Measurements from ENCODE around the gene CD3E.
A peak's percentile ranks its signal among the peaks of the same experiment; 100 is the strongest.

CD3E gene
- total RNA-seq: 0 to 1.3 (median 0) reads per million in 17 experiments

DNA sequence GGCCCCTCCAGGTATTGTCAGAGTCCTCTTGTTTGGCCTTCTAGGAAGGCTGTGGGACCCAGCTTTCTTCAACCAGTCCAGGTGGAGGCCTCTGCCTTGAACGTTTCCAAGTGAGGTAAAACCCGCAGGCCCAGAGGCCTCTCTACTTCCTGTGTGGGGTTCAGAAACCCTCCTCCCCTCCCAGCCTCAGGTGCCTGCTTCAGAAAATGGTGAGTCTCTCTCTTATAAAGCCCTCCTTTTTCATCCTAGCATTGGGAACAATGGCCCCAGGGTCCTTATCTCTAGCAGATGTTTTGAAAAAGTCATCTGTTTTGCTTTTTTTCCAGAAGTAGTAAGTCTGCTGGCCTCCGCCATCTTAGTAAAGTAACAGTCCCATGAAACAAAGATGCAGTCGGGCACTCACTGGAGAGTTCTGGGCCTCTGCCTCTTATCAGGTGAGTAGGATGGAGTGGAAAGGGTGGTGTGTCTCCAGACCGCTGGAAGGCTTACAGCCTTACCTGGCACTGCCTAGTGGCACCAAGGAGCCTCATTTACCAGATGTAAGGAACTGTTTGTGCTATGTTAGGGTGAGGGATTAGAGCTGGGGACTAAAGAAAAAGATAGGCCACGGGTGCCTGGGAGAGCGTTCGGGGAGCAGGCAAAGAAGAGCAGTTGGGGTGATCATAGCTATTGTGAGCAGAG lies at the start of gene CD3E:
Gene CD3E, plus strand, starts transcription at position 163 of the 681 bp plus-strand sequence. Its CDS starts 223 bp downstream, at position 386.
- no peak for DNase-seq

DNA sequence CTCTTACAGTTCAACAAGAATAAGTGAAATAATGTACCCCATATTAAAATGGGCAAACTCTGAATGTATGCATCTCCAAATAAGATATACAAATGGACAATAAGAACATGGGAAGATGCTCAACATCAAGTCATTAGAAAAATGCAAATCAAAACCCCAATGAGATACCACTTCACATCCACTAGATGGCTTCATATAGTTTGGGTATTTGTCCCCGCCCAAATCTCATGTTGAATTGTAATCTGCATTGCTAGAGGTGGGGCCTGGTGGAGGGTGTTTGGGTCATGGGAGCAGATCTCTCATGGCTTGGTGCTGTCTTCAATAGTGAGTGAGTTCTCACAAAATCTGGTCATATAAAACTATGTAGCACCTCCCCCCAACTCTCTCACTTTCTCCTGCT lies 46.1 kb upstream of the CD3E start:
- DNase-seq: no peak

DNA sequence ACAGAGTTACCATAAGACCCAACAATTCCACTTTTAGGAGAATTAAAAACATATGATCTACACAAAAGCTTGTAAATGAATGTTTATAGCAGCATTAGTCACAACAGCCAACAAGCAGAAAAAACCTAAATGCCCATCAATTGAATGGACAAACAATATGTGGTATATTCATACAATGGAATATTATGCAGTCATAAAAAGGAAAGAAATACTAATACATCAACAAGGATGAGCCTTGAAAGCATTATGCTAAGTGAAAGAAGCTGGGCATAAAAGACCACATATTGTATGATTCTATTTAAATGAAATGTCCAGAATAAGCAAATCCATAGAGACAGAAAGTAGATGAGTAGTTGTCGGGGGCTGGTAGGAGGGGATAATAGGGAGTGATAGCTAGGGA lies 45.4 kb upstream of the CD3E start:
- DNase-seq: no peak

DNA sequence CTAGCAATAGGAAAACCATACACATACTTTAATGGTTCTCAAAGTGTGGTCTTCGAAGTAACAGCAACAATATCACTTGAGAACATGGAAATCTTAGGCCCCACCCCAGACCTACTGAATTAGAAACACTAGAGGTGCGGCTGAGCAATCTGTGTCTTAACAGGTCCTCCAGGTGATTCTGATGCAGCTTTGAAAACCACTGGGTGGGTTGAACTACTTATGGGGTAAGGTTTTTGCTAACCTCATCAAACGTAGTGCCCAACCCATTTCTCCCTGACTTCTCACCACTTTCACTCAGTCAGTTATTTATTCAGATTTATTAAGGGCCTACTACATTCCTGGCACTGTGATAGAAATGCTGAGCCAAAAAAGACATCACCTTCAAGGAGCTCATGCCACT lies 44.2 kb upstream of the CD3E start:
- DNase-seq: no peak

DNA sequence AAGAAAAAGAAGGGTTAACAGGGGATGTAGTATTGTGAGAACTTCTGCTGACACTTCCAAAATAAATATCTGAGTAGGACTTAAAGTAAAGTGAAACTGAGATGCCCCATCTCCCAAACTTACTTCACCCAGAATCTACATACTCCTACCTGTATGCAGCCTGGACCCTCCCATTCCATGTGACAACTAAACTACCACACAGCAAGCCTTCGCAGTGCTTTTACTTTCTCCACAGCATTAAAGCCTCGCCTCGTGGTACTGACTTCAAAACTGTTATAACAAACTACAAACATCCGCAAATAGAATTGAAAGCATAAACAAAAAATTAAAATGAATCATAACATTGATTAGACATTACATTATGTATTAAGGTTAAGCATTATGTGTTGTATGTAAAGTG lies 41.4 kb upstream of the CD3E start:
- no peak for DNase-seq

DNA sequence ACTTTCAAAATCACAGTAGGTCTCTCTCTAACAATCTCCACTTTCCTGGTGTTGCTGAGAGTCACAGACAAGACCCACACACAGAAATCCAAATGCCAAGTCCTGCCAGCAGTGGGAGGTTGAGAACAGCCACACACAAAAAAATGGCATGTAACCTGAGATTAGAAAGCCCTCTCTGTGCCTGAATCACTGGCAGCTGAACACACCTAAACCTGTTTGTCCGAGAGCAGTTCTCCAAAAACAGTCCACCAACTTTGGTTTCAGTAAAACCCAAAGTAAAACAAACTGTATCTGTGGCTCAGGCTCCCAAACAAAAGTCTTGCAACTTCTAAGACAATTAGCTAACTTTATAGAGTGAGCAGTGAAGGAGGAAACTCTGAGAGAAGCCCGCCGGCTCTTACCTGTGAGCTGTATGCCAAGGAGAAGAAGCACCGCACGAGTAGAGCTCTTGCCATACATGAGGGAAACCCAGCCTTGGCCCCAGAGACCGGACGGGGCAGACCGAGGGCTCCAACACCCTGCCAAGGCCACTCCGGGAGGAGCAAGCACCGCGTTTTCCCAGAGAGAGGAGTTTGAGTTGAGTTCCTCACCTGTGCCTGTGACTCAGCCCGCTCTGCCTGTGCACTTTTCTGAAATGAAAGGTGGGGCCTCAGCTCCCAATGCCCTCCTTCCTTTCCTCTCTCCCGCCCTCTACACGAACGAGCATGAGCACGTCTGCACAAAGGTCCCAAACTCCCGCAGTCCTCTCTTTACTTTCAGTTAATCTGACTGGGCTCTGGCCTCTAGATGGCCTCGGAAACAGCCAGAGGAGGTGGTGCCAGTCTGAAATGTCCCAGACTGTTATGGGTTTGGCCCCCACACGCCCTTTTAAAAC lies 40.6 kb upstream of the CD3E start, which contains the start of gene MPZL2:
Gene MPZL2, minus strand, starts transcription at position 603 of the 874 bp plus-strand sequence. Its CDS starts 144 bp downstream, at position 459.
- DNase-seq: peak in 1 of 4 experiments; percentile 24

DNA sequence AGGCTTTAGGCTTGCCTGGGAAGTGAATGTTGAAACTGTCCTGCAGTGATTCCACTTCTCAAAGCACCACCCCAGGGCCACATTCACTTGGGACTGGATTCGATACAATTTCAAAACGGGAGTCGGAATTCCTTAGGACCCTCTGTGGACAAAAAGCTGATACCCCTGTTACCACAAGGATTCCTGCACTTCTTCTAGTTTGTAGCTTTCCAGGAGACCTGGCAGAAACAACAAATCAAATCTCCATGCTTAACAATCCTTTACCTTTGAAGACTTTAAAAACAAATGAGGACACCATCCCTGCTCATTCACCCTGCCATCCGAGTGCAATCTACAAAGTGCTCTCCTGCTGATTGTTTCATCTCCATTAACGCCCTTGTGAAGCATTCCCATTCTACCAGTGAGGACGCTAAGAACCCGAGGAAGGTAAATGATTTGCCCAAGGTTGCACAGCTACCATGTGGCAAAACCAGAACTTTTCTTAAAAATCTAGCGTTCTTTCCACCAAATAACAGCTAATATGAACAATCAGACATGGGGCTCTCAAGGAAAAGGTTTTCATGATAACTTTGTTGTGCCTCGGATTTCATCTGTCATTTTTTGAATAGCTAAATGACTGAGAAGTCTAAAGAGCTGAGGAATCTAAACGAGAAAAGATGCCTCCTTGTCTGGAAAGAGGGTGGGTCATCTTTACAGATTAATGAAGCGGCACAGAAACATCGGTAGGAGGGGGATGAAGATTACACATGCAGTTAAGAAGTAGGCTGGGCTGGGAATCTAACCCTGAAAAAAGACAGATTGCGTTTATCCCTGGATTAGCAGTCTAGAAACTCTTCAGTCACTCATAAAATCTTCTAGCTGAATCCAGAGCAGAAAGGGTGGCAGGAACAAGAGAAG lies 39.7 kb upstream of the CD3E start:
- no peak for DNase-seq

DNA sequence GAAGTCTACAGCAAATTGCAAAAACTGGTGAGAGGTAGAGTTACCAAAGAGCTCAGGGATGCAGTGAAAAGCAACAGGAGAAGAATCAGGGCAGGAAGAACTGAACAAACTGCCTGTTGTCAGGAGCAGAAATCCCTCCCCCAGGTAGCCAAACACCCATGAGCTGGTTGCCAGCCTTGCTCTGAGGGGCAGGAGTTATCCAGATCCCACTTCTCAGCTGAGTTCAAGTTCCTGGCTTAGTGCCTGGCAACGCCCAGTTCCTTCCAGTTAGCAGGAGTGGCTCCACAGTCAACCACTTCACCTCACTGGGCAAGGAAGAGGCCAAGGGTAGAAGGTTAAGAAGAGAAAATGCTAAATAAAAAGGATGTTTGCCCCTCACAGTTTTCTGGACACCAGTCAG lies 38.6 kb upstream of the CD3E start:
- no peak for DNase-seq

DNA sequence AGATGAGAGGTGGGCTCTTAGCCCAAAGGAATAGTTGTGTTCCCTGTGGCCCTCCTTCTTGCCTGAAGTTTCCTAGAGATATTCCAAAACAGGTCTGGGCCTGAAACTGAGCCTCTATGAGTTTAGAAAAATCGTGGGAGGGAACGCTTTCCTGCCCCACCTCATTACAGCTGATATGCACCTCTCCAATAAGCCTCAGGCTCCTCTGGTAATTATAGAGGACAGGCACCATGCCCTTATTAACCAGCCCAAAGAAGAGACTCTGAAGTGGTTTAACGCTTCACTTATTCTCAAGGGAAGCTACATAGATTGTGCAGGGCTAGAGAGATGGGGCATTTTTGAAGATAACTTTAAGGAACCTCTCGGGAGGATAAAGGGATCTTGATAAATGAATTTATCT lies 37.0 kb upstream of the CD3E start:
- no peak for DNase-seq

DNA sequence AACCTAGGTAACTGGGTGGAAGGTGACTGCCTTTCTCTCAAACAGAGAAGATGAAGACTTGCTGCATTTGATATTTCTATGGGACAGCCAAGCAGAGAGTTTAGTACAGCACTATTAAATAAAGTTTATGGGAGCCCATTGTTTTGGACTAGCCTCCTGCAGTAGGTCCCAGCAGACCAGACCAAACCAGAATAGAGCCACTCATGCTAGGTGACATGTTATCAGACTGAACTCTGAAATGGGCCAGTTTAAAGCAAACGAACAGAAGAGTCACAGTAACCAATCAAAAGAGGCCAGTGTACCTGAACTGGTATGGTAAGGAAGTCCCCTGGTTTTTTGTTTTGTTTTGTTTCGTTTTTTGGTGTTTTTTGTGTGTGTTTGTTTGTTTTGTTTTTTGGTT lies 32.5 kb upstream of the CD3E start:
- DNase-seq: no peak

DNA sequence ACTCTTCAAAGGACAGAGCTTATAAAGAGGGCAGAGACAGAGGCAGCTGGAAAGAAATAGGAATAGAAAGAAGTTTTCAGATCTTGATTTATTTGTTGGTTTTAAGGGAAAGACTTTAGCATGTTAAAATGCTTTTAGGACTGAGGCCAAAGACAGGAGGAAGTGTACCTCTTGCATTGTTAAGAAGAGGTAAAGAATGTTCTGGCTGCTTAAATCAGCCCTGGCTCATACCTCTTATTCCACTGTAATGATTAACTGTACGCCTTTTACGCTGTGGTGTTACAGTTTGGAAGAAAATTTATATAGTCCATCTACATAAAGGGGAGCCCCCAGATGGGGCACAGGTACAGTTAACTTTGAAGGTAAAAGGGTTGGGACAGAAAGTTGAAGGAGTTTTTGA lies 30.3 kb upstream of the CD3E start:
- DNase-seq: no peak

DNA sequence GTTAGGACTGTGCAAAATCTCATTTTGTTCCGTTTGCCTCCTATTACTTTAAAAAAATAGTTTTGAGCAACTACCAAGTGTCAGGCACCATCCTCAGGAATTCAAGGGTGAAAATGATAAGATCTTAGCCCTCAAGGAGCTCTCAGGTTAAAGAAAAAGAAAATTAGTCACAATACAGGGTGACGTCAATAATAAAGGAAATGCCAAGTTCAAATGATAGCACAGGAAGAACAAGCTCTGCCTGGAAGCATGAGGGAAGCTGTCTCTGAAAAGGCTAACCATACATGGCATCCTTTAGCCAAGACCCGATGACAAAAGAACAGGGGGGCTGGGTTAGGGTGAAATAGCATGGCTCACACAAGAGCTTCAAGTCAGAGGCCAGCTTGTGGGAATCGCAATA lies 29.4 kb upstream of the CD3E start:
- DNase-seq: no peak

DNA sequence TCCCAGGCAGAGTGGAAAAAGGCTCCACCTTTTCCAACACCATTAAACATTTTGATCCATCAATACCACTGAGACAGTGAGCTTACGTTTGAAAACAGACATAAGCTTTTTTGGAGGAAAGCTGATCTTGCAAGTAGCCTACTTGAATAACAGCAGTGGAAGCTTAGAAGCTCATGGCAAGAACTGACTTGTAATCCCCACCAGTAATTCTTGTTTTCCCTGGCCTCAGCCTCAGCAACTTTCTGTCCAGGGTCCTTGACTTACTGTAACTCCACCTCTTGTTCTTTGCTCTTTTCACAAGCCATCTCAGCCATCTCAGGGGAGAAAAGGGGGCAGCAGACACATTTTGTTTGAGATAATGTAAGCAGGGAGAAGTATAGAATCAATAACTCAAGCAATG lies 28.1 kb upstream of the CD3E start:
- no peak for DNase-seq

DNA sequence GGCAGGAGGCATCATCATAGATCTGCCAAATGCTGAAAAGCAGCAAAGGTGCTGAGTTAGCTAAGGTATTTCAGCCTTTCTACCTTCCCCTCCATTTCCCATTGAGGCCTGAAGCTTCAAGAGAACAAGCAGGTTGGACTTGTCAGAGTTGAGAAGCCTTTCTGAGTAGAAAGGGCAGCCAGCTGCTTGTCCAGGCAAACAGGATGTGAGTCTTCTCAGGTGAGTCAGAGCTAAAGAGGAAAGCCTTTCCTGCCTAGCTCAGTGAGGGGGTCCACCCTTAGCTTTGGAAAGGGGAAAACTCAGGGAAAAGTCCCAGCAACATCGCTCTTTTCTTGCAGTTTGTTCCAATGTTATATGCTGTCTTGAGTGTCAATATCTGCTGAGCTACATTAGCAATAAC lies 27.2 kb upstream of the CD3E start:
- DNase-seq: no peak

DNA sequence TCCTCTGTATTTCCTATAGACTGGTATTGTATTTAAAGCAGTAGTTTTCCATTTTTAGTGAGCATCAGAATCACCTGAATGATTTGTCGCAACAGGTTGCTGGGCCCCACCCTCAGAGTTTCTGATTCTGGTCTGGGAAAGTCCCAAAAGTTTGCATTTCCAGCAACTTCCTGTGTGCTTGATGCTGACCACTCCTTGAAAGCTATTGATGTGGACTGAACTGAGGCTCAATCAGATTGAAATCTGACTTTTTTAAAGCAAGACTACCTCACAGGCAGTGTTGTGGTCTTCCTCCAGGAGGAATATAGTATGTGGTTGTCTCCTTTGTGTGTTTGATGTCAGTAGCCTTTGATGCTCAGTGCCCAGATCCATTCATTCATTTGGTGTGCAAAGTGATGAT lies 23.2 kb upstream of the CD3E start:
- no peak for DNase-seq

DNA sequence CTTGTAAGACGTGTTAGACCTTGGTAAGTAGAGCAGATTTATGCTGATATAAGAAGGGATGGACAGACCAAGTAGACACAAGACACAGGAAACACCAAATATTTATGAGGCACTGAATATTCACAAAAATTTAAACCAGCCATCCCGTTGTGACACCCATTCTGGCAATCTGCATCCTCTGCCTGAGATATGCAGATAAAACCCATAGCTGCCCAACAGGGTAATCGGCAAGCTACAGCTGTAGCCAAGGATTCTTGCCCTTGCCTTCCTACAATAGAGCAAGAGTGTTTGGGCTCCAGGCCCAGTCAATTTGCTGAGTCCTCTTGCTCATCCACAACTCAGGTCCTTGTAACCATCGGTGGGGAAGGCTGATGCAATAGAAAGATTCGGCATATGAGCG lies 21.9 kb upstream of the CD3E start:
- no peak for DNase-seq

DNA sequence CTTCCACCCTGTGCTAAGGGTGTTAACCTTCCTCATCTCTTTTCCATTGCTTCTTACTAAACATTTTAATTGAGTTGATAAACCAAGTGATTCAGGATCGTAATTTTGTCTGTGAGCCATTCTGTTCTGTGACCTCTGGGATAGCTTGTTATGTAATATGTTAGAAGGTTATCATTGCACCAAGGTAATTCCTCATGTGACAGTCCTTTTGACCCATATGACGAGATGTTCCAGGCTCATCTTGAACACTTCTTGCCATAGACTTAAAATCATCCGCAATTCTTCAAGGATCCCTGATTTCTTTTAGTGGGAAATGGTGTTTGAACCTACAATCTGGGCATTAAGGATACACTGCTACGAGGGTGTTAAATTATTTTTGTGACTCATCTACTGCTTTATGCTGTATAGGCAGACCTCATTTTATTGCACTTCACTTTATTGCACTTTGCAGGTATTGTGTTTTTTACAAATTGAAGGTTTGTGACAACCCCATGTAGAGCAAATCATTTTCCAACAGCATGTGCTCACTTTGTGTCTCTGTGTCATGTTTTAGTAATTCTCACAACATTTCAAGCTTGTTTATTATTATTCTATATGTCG lies 21.4 kb upstream of the CD3E start:
- no peak for DNase-seq

DNA sequence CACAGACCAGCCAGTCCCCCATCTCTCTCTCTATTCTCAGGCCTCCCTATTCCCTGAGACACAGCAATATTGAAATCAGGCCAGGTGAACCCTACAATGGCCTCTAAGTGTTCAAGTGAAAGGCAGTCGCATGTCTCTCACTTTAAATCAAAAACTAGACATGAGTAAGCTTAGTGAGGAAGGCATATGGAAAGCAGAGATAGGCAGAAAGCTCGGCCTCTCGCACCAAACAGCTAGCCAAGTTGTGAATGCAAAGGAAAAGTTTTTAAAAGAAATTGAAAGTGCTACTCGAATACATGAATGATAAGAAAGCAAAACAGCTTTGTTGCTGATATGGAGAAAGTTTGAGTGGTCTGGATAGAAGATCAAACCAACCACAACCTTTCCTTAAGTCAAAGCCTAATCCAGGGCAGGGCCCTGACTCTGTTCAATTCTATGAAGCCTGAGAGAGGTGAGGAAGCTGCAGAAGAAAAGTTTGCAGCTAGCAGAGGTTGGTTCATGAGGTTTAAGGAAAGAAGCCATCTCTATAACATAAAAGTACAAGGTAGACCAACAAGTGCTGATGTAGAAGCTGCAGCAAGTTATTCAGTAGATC lies 20.7 kb upstream of the CD3E start:
- no peak for DNase-seq

DNA sequence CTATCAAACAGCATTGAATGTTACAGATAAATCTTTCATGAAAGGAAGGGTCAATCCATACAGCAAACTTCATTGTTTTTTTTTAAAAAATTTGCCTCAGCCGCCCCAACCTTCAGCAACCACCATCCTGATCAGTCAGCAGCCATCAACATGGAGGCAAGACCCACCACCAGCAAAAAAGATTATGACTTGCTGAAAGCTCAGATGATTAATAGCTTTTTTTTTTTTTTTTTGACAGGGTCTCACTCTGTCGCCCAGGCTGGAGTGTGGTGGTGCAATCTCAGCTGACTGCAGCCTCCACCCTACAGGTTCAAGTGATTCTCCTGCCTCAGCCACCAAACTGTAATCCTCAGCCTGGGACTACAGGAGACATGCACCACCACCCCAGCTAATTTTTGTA lies 18.0 kb upstream of the CD3E start:
- no peak for DNase-seq

DNA sequence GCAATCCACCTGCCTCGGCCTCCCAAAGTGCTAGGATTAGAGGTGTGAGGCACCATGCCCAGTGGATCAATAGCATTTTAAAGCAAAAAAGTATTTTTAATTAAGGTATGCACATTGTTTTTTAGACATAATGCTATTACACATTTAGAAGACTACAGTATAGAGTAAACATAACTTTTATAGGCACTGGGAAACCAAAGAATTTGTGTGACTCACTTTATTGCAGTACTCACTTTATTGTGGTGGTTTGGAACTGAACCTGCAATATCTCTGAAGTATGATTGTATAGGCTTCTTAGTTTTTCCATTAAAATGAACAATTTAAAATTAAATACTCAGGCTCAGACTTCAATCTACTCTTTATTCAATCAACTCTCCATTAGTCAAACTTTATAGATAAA lies 17.5 kb upstream of the CD3E start:
- no peak for DNase-seq

DNA sequence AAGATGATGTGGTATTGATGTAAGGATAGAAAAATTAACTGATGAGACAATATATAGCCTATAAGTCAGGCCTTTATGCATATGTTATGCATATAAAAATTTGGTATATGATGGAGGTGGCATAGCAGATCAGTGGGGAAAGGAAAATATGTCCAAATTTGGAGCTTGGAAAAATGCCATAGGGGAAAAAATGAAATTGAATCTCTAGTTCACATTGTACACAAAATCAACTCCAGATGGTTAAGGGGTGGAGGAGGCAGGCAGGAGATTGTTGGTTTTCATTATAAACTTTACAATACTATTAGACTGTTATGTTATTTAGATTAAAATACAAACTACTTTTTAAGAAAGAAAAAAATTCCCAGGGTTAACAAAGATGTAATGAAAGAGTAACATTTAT lies 15.1 kb upstream of the CD3E start:
- DNase-seq: no peak

DNA sequence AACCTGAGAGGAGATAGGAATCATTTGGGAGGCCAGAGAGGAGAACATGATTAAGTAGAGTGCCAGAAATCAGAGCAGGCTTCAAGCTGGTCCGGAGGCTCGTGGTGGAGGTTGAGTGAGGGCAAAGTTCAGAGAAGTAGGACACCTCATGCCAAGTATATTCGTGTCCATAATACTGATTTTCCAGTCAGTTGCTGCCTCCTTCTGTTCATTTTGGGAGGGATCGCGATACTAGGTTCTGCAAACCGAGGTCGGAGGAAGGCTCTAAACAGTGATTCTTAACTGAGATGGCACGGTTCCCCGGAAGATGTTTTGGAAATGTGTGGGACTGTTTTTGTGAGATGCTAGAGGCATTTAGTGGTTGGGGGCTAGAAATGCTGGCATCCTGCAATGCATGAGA lies 13.6 kb upstream of the CD3E start:
- DNase-seq: peak; percentile 74 to 87 (median 77)

Data from suppressor macrophage (primary cell).